GM12878 (cell line): ENCODE measurements around the gene AP2A2. TPM values are rescaled to one million over a fixed set of nuclear protein-coding genes. Genes with fewer than 3 reads are reported as not detected.

Source experiments
- ATAC-seq: fragments of 200-7000 bp; cut with Tn5 transposase; 3 replicates; pipeline ENCODE4 v1.9.1; 2020; ENCODE audit warnings: mild to moderate bottlenecking, moderate library complexity
- BruUV-seq: library from RNA; stranded (reverse); fragments of 400-500 nt; replicated peaks from 2 replicates; lab custom pipeline; 2021; lab: Mats Ljungman, UMichigan
- CTCF ChIA-PET: fragments of 300-600 bp; sonication (Branson Sonifier 250); formaldehyde crosslinking; extraction: SDS; loops from one replicate; lab custom pipeline; 2021; ENCODE audit warnings: inconsistent platforms; lab: Yijun Ruan, JAX
- POLR2A ChIA-PET: fragments of 350-600 bp; formaldehyde crosslinking; extraction: SDS; loops from one replicate; lab custom pipeline; 2021; ENCODE audit warnings: inconsistent platforms; lab: Charles Lee
- RAD21 ChIA-PET: fragments of 300-600 bp; sonication (Branson Sonifier 250); formaldehyde crosslinking; loops from one replicate; lab custom pipeline; 2023; ENCODE audit warnings: antibody characterized with exemption; ENCODE audit not compliant: unreplicated experiment; lab: Charles Lee
- SMC1A ChIA-PET: fragments of 300-600 bp; sonication (Branson Sonifier 250); formaldehyde crosslinking; loops from one replicate; lab custom pipeline; 2023; ENCODE audit not compliant: unreplicated experiment, uncharacterized antibody; lab: Charles Lee
- DNase-seq: peaks from one replicate; pipeline ENCODE4 v3.0.0-alpha.2; 2011; ENCODE audit warnings: low read depth, low spot score
- FAIRE-seq: peaks from 3 replicates; lab custom pipeline; 2011; peaks lifted over from hg19 to GRCh38; lab: Jason Lieb, UNC
- H2AFZ ChIP-seq: 2 replicates; pipeline ENCODE4 v1.6.0; 2011; ENCODE audit warnings: low read depth, low read length, control low read depth; ENCODE audit not compliant: control insufficient read depth
- H3K27ac ChIP-seq: 2 replicates; pipeline ENCODE4 v1.5.1; 2011; ENCODE audit warnings: control low read depth; ENCODE audit not compliant: control insufficient read depth, insufficient read depth
- H3K27me3 ChIP-seq, 2 experiments: replicated peaks in 1 of 2; 2 replicates each; pipeline versions ENCODE4 v1.6.0 to v1.6.1; 2011; ENCODE audit warnings: low read length in 1 of 2; ENCODE audit not compliant: control insufficient read depth in 2 of 2, insufficient read depth in 2 of 2
- H3K36me3 ChIP-seq, 2 experiments: 2 replicates each; pipeline ENCODE4 v1.5.1; 2011; ENCODE audit warnings: low read length in 1 of 2; ENCODE audit not compliant: control insufficient read depth in 2 of 2, insufficient read depth in 2 of 2
- H3K4me1 ChIP-seq: 2 replicates; pipeline ENCODE4 v1.6.1; 2011; ENCODE audit warnings: mild to moderate bottlenecking, low read length, moderate library complexity, mixed read lengths; ENCODE audit not compliant: control insufficient read depth, insufficient read depth
- H3K4me2 ChIP-seq: 2 replicates; pipeline ENCODE4 v1.6.0; 2011; ENCODE audit warnings: control low read depth; ENCODE audit not compliant: control insufficient read depth, insufficient read depth
- H3K4me3 ChIP-seq: fragments of 200-600 bp; sonication (generic); 2 replicates; pipeline ENCODE4 v1.5.1; 2016
- H3K79me2 ChIP-seq: 2 replicates; pipeline ENCODE4 v1.6.0; 2011; ENCODE audit warnings: low read length; ENCODE audit not compliant: control insufficient read depth, insufficient read depth
- H3K9ac ChIP-seq: 2 replicates; pipeline ENCODE4 v1.8.0; 2011; ENCODE audit warnings: low read length, control low read depth, mixed read lengths; ENCODE audit not compliant: control insufficient read depth, insufficient read depth
- H3K9me3 ChIP-seq: replicated peaks from 3 replicates; pipeline ENCODE4 v1.5.1; 2011; ENCODE audit warnings: mild to moderate bottlenecking, low read length; ENCODE audit not compliant: control insufficient read depth, insufficient read depth
- H4K20me1 ChIP-seq: 2 replicates; pipeline ENCODE4 v1.6.0; 2011; ENCODE audit not compliant: control insufficient read depth, insufficient read depth
- FOXK2 ChIP-seq: fragments of 450-650 bp; IDR thresholded peaks from 2 replicates; pipeline ENCODE4 v1.6.1; 2017; ENCODE audit warnings: mild to moderate bottlenecking, moderate library complexity
- KAT2A ChIP-seq: conservative IDR thresholded peaks from 2 replicates; pipeline ENCODE4 v1.6.1; 2011; ENCODE audit warnings: low read depth, low read length; ENCODE audit not compliant: control insufficient read depth
- MEF2A ChIP-seq: IDR thresholded peaks from 2 replicates; pipeline ENCODE4 v1.6.1; 2011; ENCODE audit warnings: low read depth, mild to moderate bottlenecking, low read length, moderate library complexity; ENCODE audit not compliant: insufficient read depth
- MLLT1 ChIP-seq: fragments of 450-650 bp; IDR thresholded peaks from 2 replicates; pipeline ENCODE4 v1.6.1; 2016; ENCODE audit warnings: mild to moderate bottlenecking
- ZBED1 ChIP-seq: IDR thresholded peaks from 2 replicates; pipeline ENCODE4 v1.6.1; 2016; ENCODE audit warnings: borderline replicate concordance
- ZNF384 ChIP-seq: IDR thresholded peaks from 2 replicates; pipeline ENCODE4 v1.6.1; 2012; ENCODE audit warnings: low read depth, mild to moderate bottlenecking, low read length, improper control_type of control experiment, borderline replicate concordance
- ZNF622 ChIP-seq: fragments of 450-650 bp; IDR thresholded peaks from 2 replicates; pipeline ENCODE4 v1.6.1; 2017; ENCODE audit warnings: mild to moderate bottlenecking, inconsistent platforms
- ZSCAN29 ChIP-seq: fragments of 450-650 bp; IDR thresholded peaks from 2 replicates; pipeline ENCODE4 v1.6.1; 2017; ENCODE audit warnings: mild to moderate bottlenecking, moderate library complexity
- WGBS: methylation state at CpG from one replicate; pipeline ENCODE4 v1.1.6; 2016; ENCODE audit warnings: low lambda C conversion rate; ENCODE audit not compliant: insufficient replicate concordance, insufficient coverage; ENCODE audit errors: missing lambda C conversion rate; 5-methylcytosine and 5-hydroxymethylcytosine counted together
- in situ Hi-C: fragments of 300-500 bp; cut with MboI; formaldehyde crosslinking; loops from 9 replicates; pipeline ENCODE4 v1.14.3; 2018; ENCODE audit warnings: mixed read lengths
- intact Hi-C: fragments of 100-400 bp; cut with micrococcal nuclease; formaldehyde crosslinking; loops from one replicate; pipeline ENCODE4 v1.14.2; 2022; ENCODE audit not compliant: unreplicated experiment
- polyA plus RNA-seq, 11 experiments: library from polyadenylated mRNA; depleted of rRNA in 4 of 11; unstranded in 6 of 11; stranded (reverse) in 5 of 11; fragments of >200 nt; fragmentation: Nextera tagmentation in 4 of 11; fragmentation: Illumina TruSeq in 1 of 11; extraction: Ambion mirVana in 4 of 11; extraction: Trizol in 1 of 11; gene quantifications; 1 replicate in 1 of 11; 2 replicates in 10 of 11; pipeline versions ENCODE4 v1.2.1 to v1.2.3, GENCODE V29; 2011 to 2016; ENCODE audit warnings: inconsistent platforms in 2 of 11, missing spikeins in 2 of 11, low read depth in 1 of 11
- total RNA-seq, 4 experiments: library from RNA; depleted of rRNA in 3 of 4; stranded (reverse); fragments of >200 nt in 3 of 4; fragmentation: Illumina TruSeq in 1 of 4; extraction: Trizol in 1 of 4; gene quantifications; 2 replicates each; pipeline versions ENCODE4 v1.2.1 to v1.2.3, GENCODE V29; 2013 to 2021

Gene AP2A2
- total and polyA plus RNA-seq, 10 of the 15 experiments (the other 5 are each of a cell fraction or from before 2014, with no cell fraction given) = 0.58 to 48.8 (median 18.2) TPM

- in situ Hi-C loops = no loop called here
- no peak for ATAC-seq
- H3K4me2 ChIP-seq = no peak overlapping the region
- TF ChIP-seq ZNF384 (no peak), MEF2A (no peak), ZNF622 (no peak), KAT2A (no peak), ZSCAN29 (no peak), MLLT1 (no peak), FOXK2 (no peak), ZBED1 (no peak)
- TF ChIP-seq, all 136 proteins: peak for 0
- DNase-seq = no peak
- no peaks in the 10 kb centered on the region for H3K79me2 ChIP-seq
- ChIA-PET CTCF (no interaction called here), POLR2A (no interaction called here), RAD21 (no interaction called here), SMC1A (no interaction called here)
- no peak overlapping the region for H2AFZ ChIP-seq
- no peaks in the 10 kb centered on the region for H3K9me3 ChIP-seq
- no peak overlapping the region for H3K27ac ChIP-seq
- H3K36me3 ChIP-seq = peaks cover 0 to 7% of the 10 kb centered on the region in 2 experiments; a peak in 3 of 4 replicates
- no peak overlapping the region for H3K9ac ChIP-seq
- BruUV-seq = no TSS peak
- 91% methylated on average over 16 of the region's 16 CpGs for WGBS
- intact Hi-C loops = no loop called here
- FAIRE-seq = no peak
- H3K4me1 ChIP-seq = no peaks in the 10 kb centered on the region
- H4K20me1 ChIP-seq = no peaks in the 10 kb centered on the region
- H3K27me3 ChIP-seq = no peaks in the 10 kb centered on the region
- H3K4me3 ChIP-seq = no peak overlapping the region
Measured at GRCh38 chr11:884578-885070, 41.0 kb upstream of the AP2A2 start.
